Mesothelial cell of epicardium (in vitro differentiated cells): ENCODE data around the gene KCTD19. TPM values are rescaled to one million over a fixed set of nuclear protein-coding genes. Genes with fewer than 3 reads are reported as not detected.

ENCODE experiments used
- DNase-seq, 2 experiments: peaks; one replicate each; pipeline ENCODE4 v3.0.0; 2021; ENCODE audit warnings: low spot score in 2 of 2; ENCODE audit not compliant: unreplicated experiment in 2 of 2
- H3K27ac Mint-ChIP-seq: 2 replicates; pipeline ENCODE4 v1.8.0; 2021; ENCODE audit warnings: mixed read lengths
- H3K27me3 Mint-ChIP-seq: 2 replicates; pipeline ENCODE4 v1.8.0; 2021; ENCODE audit warnings: low read depth, mixed read lengths
- H3K36me3 Mint-ChIP-seq: 2 replicates; pipeline ENCODE4 v1.8.0; 2021; ENCODE audit warnings: mixed read lengths
- H3K4me1 Mint-ChIP-seq: 2 replicates; pipeline ENCODE4 v1.8.0; 2021; ENCODE audit warnings: mixed read lengths
- H3K4me3 Mint-ChIP-seq: 2 replicates; pipeline ENCODE4 v1.8.0; 2021; ENCODE audit warnings: mild to moderate bottlenecking, moderate library complexity, mixed read lengths
- H3K9me3 Mint-ChIP-seq: 2 replicates; pipeline ENCODE4 v1.8.0; 2021; ENCODE audit warnings: mixed read lengths
- total RNA-seq: library from RNA; stranded (reverse); gene quantifications from 3 replicates; pipeline ENCODE4 v1.2.1, GENCODE V29; 2021
- TF ChIP-seq, protein P1 (sequence below): fragments of 200-600 bp; sonication (generic); IDR thresholded peaks from one replicate; pipeline ENCODE4 v1.5.0; 2021; ENCODE audit warnings: antibody characterized with exemption; ENCODE audit not compliant: unreplicated experiment

KCTD19 gene
- total RNA-seq, 1 donor from 2014 or later: 1.1 TPM

DNA sequence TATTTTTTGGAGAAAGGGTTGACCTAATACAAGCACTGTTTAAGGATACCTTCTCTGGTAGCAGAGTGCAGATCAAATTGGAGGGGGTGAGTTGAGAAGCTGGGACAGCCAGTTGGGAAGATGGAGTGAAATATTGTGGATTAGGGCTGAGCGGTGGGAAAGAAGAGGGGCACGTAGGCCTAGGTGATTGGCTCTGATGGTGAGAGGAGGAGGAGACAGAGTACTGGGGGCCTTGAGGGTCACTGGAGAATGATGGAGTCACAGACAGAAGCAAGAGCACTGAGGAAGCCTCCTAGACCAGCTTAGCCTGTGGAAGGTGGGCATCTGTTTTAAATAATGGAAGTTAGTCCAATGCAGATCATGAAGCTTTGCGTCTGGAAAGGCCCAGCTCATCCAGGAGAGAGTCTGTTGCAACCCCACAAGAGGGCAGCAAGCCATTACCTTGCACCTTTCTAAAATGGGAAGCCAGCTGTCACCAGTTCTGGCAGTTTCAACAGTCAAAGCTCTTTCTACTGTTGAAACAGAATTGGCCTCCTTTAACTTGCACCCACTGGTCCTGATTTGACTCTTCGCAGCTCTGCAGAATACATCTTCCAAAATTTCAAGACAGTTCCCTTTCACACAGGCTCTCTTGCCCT is 66.0 kb downstream of the KCTD19 start:
- no peak for DNase-seq
- Mint-ChIP-seq H3K4me1 (no peaks in the 10 kb centered on the region), H3K4me3 (no peak overlapping the region), H3K27ac (no peak overlapping the region), H3K9me3 (peaks cover 3% of the 10 kb centered on the region), H3K36me3 (no peaks in the 10 kb centered on the region), H3K27me3 (peaks cover 42% of the 10 kb centered on the region)
- TF ChIP-seq, protein P1, sequence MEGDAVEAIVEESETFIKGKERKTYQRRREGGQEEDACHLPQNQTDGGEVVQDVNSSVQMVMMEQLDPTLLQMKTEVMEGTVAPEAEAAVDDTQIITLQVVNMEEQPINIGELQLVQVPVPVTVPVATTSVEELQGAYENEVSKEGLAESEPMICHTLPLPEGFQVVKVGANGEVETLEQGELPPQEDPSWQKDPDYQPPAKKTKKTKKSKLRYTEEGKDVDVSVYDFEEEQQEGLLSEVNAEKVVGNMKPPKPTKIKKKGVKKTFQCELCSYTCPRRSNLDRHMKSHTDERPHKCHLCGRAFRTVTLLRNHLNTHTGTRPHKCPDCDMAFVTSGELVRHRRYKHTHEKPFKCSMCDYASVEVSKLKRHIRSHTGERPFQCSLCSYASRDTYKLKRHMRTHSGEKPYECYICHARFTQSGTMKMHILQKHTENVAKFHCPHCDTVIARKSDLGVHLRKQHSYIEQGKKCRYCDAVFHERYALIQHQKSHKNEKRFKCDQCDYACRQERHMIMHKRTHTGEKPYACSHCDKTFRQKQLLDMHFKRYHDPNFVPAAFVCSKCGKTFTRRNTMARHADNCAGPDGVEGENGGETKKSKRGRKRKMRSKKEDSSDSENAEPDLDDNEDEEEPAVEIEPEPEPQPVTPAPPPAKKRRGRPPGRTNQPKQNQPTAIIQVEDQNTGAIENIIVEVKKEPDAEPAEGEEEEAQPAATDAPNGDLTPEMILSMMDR: no peak

DNA sequence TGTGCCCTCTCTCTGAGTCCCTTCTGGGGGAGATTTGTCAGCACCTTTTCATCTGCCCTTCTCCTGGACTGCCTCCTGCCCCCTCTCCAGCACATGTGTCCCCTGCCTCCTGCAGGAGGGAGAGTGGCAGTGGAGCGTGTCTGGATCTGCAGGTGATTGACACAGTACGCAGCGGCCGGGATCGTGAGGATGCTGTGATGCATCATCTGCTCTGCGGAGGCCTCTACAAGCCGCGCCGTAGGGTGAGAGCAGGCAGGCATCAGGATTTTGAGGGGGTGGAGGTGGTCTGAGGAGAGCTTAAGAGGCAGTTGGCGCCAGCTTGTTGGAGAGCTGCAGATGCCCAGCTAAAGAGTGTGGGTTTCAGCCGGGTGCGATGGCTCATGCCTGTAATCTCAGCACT is 66.8 kb downstream of the KCTD19 start:
- Mint-ChIP-seq H3K27me3 (peaks cover 35% of the 10 kb centered on the region), H3K36me3 (no peaks in the 10 kb centered on the region), H3K27ac (no peak overlapping the region), H3K4me1 (no peaks in the 10 kb centered on the region), H3K9me3 (peaks cover 3% of the 10 kb centered on the region), H3K4me3 (no peak overlapping the region)
- TF ChIP-seq, protein P1: no peak
- DNase-seq: no peak

DNA sequence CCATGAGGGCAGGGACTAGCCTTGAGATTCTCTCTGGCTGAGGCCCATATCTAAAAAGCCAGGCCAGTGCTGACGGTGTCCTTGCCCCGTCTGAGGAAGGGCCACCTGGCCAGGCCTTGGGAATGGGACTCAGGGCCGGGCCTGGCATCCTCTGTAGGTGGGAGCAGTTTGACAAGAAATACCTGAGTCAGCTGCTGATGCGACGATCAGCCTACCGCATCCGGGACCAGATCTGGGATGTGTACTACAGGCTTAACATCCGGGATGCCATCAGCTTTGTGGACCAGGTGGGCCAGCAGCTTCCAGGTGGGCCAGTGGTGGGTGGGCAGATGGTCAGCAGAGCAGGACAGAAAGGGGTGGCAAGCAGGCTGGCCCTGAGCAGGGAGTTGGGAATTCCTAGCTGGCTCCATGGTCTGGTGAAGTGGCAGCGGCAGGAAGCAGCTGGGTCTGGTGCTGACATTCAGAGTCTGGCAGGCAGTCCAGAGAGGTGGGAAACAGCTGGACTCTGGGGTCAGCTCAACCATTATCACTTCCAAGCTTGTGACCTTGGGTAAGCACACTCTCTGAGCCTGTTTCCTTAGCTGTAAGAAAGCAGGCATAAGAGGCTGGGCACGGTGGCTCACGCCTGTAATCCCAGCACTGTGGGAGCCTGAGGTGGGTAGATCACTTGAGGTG is 68.2 kb downstream of the KCTD19 start:
- Mint-ChIP-seq H3K36me3 (no peaks in the 10 kb centered on the region), H3K4me1 (no peaks in the 10 kb centered on the region), H3K27ac (no peak overlapping the region), H3K9me3 (peaks cover 3% of the 10 kb centered on the region), H3K27me3 (peaks cover 24% of the 10 kb centered on the region), H3K4me3 (no peak overlapping the region)
- TF ChIP-seq, protein P1: no peak
- DNase-seq: no peak

DNA sequence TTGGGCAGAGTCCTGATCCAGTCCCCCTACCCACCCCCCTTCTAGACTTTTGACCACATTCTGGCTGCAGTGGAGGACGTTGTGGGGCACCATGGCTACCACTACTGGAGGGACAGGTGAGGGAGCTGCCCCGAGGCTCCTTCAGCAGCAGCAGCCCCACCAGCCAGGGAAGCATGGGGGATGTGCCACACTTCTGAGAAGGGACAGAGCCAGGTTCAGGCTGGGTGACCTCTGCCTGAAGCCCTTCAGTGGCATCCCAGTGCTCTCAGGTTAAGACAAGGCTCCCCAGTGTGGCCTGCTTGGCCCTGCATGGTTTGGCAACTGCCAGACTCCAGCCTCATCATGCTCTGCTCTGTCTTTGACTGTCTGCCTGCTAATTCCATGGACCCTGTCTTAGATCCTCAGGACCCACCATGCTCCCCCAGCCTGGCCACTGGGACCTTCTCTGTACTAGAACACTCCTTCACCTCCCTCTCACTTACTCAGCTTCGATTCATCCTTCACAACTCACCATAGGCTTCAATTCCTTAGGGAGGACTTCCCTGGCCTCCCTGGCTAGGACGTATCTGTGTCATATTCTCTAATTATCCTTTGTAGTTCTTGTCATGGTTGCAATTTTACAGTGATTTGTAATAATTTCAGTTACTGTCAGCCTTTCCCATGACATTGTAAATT is 68.9 kb downstream of the KCTD19 start:
- Mint-ChIP-seq H3K4me1 (no peaks in the 10 kb centered on the region), H3K4me3 (no peak overlapping the region), H3K9me3 (peaks cover 3% of the 10 kb centered on the region), H3K36me3 (no peaks in the 10 kb centered on the region), H3K27me3 (peaks cover 19% of the 10 kb centered on the region), H3K27ac (no peak overlapping the region)
- no peak for DNase-seq
- TF ChIP-seq, protein P1: no peak

DNA sequence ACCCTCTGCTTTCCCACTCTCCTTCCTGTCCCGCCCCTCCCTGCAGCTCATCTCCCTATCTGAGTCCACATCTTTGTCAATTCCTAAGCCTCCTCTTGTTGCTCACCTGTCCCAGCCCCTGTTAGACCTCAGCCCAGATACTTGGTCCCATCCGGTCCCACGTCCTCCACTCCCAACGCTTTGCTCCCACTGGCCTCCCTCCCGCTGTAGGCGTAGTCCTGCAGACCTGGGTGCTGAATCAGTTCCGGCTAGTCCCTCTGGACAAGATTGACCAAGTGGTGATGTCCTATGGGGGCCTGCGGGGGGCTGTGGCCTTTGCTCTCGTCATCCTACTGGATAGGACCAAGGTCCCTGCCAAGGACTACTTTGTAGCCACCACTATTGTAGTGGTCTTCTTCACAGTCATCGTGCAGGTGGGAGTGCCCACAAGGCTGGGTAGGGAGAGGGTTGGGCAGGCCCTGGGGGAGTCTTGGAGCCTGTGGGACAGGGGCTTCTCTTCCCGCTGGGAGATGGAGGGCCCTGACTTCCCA is 69.8 kb downstream of the KCTD19 start:
- no peaks in the 10 kb centered on the region for H3K4me1 Mint-ChIP-seq
- no peak overlapping the region for H3K27ac Mint-ChIP-seq
- no peak overlapping the region for H3K4me3 Mint-ChIP-seq
- peaks cover 18% of the 10 kb centered on the region for H3K27me3 Mint-ChIP-seq
- H3K36me3 Mint-ChIP-seq: no peaks in the 10 kb centered on the region
- DNase-seq: no peak
- TF ChIP-seq, protein P1: no peak
- H3K9me3 Mint-ChIP-seq: peaks cover 3% of the 10 kb centered on the region
